Smooth muscle cell of trachea (primary cell): ENCODE results near the gene PSMA2. TPM values are rescaled to one million over a fixed set of nuclear protein-coding genes. Genes with fewer than 3 reads are reported as not detected.

Experiments
- total RNA-seq: library from RNA; depleted of rRNA; stranded (reverse); fragments of >200 nt; gene quantifications from 2 replicates; pipeline ENCODE4 v1.2.1, GENCODE V29; 2014

The PSMA2 gene
- total RNA-seq, result 37.4 and 145 TPM in 2 replicates

DNA sequence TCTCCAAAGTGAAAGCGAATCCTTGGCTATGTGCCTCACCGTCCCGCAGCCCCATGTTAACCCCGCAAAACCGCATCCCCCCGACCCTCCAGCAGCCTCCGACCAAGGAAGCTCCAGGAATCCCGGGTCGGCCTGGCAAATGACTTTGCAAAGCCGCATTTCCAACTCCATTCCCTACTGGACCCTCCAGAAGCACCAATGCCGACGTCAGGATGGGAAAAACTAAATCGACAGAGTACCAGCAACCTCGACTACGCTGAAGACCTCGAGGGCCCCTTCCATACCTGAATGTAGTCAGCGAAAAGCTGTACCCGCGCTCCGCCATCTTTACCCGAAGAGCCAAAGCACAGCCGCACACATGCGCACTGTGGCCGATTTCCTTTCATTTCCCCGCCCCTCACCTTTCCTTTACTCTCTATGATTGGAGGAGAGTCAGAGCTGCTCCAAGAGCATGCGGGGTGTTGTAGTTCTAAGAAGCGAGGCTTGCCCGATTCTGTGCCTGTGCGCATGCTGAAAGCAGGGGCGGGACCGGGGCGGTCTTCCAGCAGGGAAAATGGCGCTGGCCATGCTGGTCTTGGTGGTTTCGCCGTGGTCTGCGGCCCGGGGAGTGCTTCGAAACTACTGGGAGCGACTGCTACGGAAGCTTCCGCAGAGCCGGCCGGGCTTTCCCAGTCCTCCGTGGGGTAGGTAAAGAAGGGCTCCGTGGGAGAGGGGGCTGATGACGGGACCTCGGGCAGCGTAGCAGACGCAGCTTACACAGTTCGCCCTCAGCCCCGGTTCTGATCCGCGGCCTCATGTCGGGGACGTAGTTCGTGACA lies at the start of gene PSMA2, which contains the start of gene MRPL32:
Gene PSMA2 (minus strand): TSS at position 341 of the 818 bp plus-strand sequence. CDS start 16 bp downstream, at position 325.
Gene MRPL32 (plus strand): TSS at position 543 of the 818 bp plus-strand sequence. CDS start 11 bp downstream, at position 554.

DNA sequence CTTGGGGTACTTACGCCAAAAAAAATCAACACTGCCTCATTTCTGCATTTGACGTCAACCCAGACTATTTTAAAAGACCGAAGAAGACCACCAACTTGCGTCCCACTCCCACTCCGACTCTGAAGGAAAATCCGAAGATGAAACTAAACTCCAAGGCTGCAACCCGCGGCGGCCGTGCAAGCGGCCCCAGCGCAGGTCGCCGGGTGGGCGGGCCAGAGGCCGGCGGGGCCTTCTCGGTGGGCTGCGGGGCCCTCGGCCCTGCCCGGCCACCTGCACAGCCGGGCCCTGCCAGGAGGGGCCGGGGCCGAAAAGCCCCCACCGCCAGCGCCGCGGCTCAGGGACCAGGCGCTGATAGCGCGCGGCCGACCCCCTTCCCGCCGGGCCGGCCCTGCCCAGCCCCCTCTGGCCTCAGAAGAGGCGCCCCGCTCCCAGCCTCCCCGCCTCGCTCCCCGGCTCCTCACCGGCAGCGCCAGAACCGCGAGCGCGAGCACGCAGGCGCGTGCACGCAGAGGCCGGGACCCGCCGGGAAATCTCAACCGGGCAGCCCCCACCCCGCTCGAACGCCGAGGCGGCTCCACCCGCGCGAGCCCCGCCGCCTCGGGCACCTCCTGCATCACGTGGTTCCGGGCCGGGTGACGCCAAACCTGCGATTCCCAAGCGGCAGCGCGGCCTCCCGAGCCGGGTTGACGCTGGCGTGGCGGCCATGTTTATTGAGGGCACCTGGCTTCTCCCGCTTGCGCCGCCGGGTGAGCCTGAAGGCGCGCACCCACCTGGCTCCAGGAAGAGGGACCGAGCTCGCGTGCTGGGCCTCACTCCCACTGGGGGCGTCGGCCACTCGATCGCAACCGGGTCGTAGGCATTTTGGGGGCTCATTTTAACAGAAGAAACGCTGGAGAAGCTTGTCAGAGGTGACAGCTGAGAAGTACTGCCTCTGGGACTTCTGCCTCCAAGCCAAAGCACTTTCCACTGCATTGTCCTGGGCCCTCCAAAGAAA lies 20.2 kb downstream of the PSMA2 start, which contains the start of gene C7orf25:
Gene C7orf25 (minus strand): TSS at position 617 of the 994 bp plus-strand sequence. CDS start 1,170 bp downstream, outside the sequence.

Other genes with a start within 250 kb of the PSMA2 start
- gene C7orf25, start 20.1 kb downstream of the PSMA2 start, total RNA-seq, result 6.0 and 10.3 TPM in 2 replicates
- gene MRPL32, start 202 bp upstream of the PSMA2 start, total RNA-seq, result 34.4 and 54.4 TPM in 2 replicates
- gene HECW1, start 180.5 kb upstream of the PSMA2 start, total RNA-seq, result 4.9 and 11.9 TPM in 2 replicates